MM.1S (cell line): ENCODE measurements around the gene LSR.
A peak's percentile ranks its signal among the peaks of the same experiment; 100 is the strongest.

Source experiments
- DNase-seq: peaks from one replicate; pipeline ENCODE4 v3.0.0-alpha.2; 2015
- H2AFZ ChIP-seq: fragments of 300-600 bp; sonication (generic); 2 replicates; pipeline ENCODE4 v1.6.0; 2016; ENCODE audit warnings: antibody characterized with exemption, low read length
- H3F3A ChIP-seq: fragments of 300-600 bp; sonication (generic); 2 replicates; pipeline ENCODE4 v1.6.1; 2016; ENCODE audit warnings: mild to moderate bottlenecking, antibody characterized with exemption, low read length, moderate library complexity, mixed read lengths; ENCODE audit not compliant: insufficient read depth
- H3K27ac ChIP-seq: fragments of 300-600 bp; sonication (generic); 2 replicates; pipeline ENCODE4 v1.5.1; 2016; ENCODE audit warnings: mild to moderate bottlenecking, low read length
- H3K27me3 ChIP-seq: fragments of 300-600 bp; sonication (generic); replicated peaks from 2 replicates; pipeline ENCODE4 v1.6.0; 2016; ENCODE audit warnings: low read length; ENCODE audit not compliant: insufficient read depth
- H3K36me3 ChIP-seq: fragments of 300-600 bp; sonication (generic); replicated peaks from 2 replicates; pipeline ENCODE4 v1.6.1; 2016; ENCODE audit warnings: mild to moderate bottlenecking, low read length, mixed read lengths; ENCODE audit not compliant: insufficient read depth
- H3K4me1 ChIP-seq: fragments of 300-600 bp; sonication (generic); 2 replicates; pipeline ENCODE4 v1.6.1; 2016; ENCODE audit warnings: low read length, mixed read lengths
- H3K4me2 ChIP-seq: fragments of 300-600 bp; sonication (generic); 2 replicates; pipeline ENCODE4 v1.6.0; 2016; ENCODE audit warnings: low read depth, low read length
- H3K4me3 ChIP-seq: fragments of 300-600 bp; sonication (generic); 2 replicates; pipeline ENCODE4 v1.5.1; 2016; ENCODE audit warnings: low read length, mixed read lengths
- H3K79me2 ChIP-seq: fragments of 300-600 bp; sonication (generic); 2 replicates; pipeline ENCODE4 v1.6.1; 2016; ENCODE audit warnings: mixed run types, low read length, mixed read lengths
- H3K9ac ChIP-seq: fragments of 300-600 bp; sonication (generic); 2 replicates; pipeline ENCODE4 v1.6.1; 2016; ENCODE audit warnings: low read length, mixed read lengths
- H3K9me2 ChIP-seq: fragments of 300-600 bp; sonication (generic); replicated peaks from 2 replicates; pipeline ENCODE4 v1.6.1; 2016; ENCODE audit warnings: mild to moderate bottlenecking, low read length, mixed read lengths; ENCODE audit not compliant: insufficient read depth
- H3K9me3 ChIP-seq: fragments of 300-600 bp; sonication (generic); replicated peaks from 2 replicates; pipeline ENCODE4 v1.6.1; 2016; ENCODE audit warnings: mild to moderate bottlenecking, low read length, mixed read lengths; ENCODE audit not compliant: insufficient read depth
- H4K20me1 ChIP-seq: fragments of 300-600 bp; sonication (generic); 2 replicates; pipeline ENCODE4 v1.6.1; 2016; ENCODE audit warnings: mild to moderate bottlenecking, low read length, moderate library complexity, mixed read lengths; ENCODE audit not compliant: insufficient read depth
- EZH2 ChIP-seq: fragments of 300-600 bp; sonication (generic); optimal IDR thresholded peaks from 2 replicates; pipeline ENCODE3; 2017; ENCODE audit warnings: low read depth, mild to moderate bottlenecking, antibody characterized with exemption, low read length, mixed read lengths
- EZH2phosphoT487 ChIP-seq: fragments of 300-600 bp; sonication (generic); IDR thresholded peaks from 2 replicates; pipeline ENCODE4 v1.6.1; 2018; ENCODE audit warnings: antibody characterized with exemption, low read length
- TF ChIP-seq, protein P1 (sequence below): fragments of 300-600 bp; sonication (generic); IDR thresholded peaks from 2 replicates; pipeline ENCODE4 v1.5.1; 2016; ENCODE audit warnings: antibody characterized with exemption, low read length, mixed read lengths

LSR gene

DNA sequence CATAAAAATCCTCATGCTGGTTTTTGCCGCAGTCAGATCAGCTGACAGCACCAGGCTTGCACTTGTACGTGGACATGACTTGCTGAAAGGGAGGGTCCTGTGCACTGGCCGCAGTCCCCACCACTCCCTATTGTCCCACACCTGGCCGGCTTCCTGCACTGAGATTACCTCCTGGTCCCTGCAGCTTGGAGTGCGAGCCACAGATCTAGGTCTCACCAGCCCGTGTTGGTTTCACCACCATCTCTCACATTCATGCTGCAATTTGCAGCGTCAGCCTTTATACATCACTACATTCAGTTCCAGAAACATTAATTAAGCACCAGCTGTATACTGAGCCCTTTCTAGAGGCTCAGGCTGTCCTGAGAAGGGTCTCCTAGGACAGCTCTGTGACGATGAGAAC lies 65.2 kb downstream of the LSR start:
- H3K9me3 ChIP-seq: no peaks in the 10 kb centered on the region
- no peak overlapping the region for H2AFZ ChIP-seq
- no peak overlapping the region for H3K9ac ChIP-seq
- TF ChIP-seq EZH2phosphoT487: no peak
- TF ChIP-seq, protein P1, sequence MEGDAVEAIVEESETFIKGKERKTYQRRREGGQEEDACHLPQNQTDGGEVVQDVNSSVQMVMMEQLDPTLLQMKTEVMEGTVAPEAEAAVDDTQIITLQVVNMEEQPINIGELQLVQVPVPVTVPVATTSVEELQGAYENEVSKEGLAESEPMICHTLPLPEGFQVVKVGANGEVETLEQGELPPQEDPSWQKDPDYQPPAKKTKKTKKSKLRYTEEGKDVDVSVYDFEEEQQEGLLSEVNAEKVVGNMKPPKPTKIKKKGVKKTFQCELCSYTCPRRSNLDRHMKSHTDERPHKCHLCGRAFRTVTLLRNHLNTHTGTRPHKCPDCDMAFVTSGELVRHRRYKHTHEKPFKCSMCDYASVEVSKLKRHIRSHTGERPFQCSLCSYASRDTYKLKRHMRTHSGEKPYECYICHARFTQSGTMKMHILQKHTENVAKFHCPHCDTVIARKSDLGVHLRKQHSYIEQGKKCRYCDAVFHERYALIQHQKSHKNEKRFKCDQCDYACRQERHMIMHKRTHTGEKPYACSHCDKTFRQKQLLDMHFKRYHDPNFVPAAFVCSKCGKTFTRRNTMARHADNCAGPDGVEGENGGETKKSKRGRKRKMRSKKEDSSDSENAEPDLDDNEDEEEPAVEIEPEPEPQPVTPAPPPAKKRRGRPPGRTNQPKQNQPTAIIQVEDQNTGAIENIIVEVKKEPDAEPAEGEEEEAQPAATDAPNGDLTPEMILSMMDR: no peak
- TF ChIP-seq EZH2: no peak
- no peaks in the 10 kb centered on the region for H3K4me1 ChIP-seq
- no peaks in the 10 kb centered on the region for H4K20me1 ChIP-seq
- no peaks in the 10 kb centered on the region for H3K36me3 ChIP-seq
- no peak overlapping the region for H3K4me2 ChIP-seq
- H3F3A ChIP-seq: no peaks in the 10 kb centered on the region
- no peak overlapping the region for H3K27ac ChIP-seq
- H3K9me2 ChIP-seq: no peaks in the 10 kb centered on the region
- no peaks in the 10 kb centered on the region for H3K79me2 ChIP-seq
- no peak overlapping the region for H3K4me3 ChIP-seq
- no peak for DNase-seq
- peaks cover 39% of the 10 kb centered on the region for H3K27me3 ChIP-seq

DNA sequence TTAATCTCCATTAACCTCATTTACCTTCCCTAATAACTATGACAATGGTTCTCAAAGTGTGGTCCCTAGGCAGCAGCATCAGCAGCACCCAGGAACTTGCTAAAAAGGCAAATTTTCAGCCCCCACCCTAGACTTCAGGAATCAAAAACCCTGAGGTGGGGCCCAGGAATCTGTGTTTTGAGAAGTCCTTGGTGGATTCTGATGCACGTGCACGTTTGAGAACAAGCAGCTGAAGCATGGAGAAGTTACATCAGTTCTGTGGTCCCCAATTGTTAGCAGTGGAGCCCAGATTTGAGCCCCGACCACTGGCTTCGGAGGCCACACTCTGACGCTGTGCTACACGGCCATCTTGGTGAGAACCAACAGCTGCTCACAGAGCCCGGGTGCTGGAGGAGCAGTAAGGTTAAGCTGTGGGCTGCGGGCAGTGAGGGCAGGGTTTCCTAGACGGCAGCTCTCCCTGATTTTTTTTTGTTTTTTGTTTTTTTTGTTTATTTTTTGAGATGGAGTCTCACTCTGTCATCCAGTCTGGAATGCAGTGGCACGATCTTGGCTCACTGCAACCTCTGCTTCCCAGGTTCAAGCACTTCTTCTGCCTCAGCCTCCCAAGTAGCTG lies 66.2 kb downstream of the LSR start:
- Histone ChIP-seq H3K27me3 (peaks cover 35% of the 10 kb centered on the region), H3K9ac (no peak overlapping the region), H3K4me1 (no peaks in the 10 kb centered on the region), H3K9me3 (no peaks in the 10 kb centered on the region), H4K20me1 (no peaks in the 10 kb centered on the region), H3K9me2 (no peaks in the 10 kb centered on the region), H3K4me2 (no peak overlapping the region), H2AFZ (0 out of 2 replicates have a peak overlapping the region, but pooled peaks have one; percentile 38), H3K27ac (no peak overlapping the region), H3K4me3 (no peak overlapping the region), H3K36me3 (no peaks in the 10 kb centered on the region), H3F3A (no peaks in the 10 kb centered on the region), H3K79me2 (no peaks in the 10 kb centered on the region)
- TF ChIP-seq, protein P1: no peak
- TF ChIP-seq EZH2phosphoT487 (no peak), EZH2 (no peak)
- DNase-seq: no peak

DNA sequence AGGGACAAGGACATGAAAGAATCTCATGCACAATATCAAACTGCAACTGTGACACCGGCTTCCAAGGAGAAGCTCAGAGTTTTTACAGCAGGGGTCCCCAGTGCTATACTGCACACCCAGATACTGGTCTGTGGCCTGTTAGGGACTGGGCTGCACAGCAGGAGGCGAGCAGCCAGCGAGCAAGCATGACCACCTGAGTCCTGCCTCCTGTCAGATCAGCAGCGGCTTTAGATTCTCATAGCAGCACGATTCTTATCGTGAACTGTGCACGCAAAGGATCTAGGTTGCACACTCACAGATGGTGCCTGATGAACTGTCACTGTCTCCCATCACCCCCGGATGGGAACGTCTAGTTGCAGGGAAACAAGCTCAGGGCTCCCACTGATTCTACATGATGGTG lies 67.1 kb downstream of the LSR start:
- Histone ChIP-seq H3K27me3 (peaks cover 42% of the 10 kb centered on the region), H3K4me3 (no peak overlapping the region), H3K79me2 (no peaks in the 10 kb centered on the region), H3K9ac (no peak overlapping the region), H2AFZ (no peak overlapping the region), H3K36me3 (no peaks in the 10 kb centered on the region), H3K27ac (no peak overlapping the region), H3K4me2 (no peak overlapping the region), H3K9me3 (no peaks in the 10 kb centered on the region), H3K4me1 (no peaks in the 10 kb centered on the region), H3K9me2 (no peaks in the 10 kb centered on the region), H3F3A (no peaks in the 10 kb centered on the region), H4K20me1 (no peaks in the 10 kb centered on the region)
- DNase-seq: no peak
- TF ChIP-seq, protein P1: no peak
- TF ChIP-seq EZH2phosphoT487: no peak
- no peak for TF ChIP-seq EZH2
